ENCODE results near the gene DDI2. TPM values are rescaled to one million over a fixed set of nuclear protein-coding genes. Genes with fewer than 3 reads are reported as not detected.

The DDI2 gene
- 26.3 TPM for total RNA-seq

GRCh38 chr1:15617173-15618076 is at the start of gene DDI2:
Gene DDI2 (plus strand): TSS chr1:15617458. CDS start chr1:15617671, 213 bp downstream.

GRCh38 chr1:15584489-15585363 is 32.5 kb upstream of the DDI2 start, which contains the start of gene AGMAT:
Gene AGMAT (minus strand): TSS chr1:15585051. CDS start chr1:15584967, 84 bp downstream.

GRCh38 chr1:15684042-15684461 is 66.8 kb downstream of the DDI2 start, which contains the start of gene PLEKHM2:
Gene PLEKHM2 (plus strand): TSS chr1:15684320. CDS start chr1:15684559, 239 bp downstream.

Small RNA genes lying within 50 kb of the gene (small RNA-seq; reads per million reads assigned to genes)
- gene AL121992.2 (not detected), gene CD24P1 (not detected), gene RNU7-179P (not detected)

Other genes with a start within 250 kb of the DDI2 start
- 13.4 TPM for gene EFHD2, start 207.6 kb upstream of the DDI2 start, total RNA-seq
- not detected for gene CTRC, start 179.0 kb upstream of the DDI2 start, total RNA-seq
- gene CELA2A, start 160.7 kb upstream of the DDI2 start, total RNA-seq = not detected
- gene CELA2B, start 141.4 kb upstream of the DDI2 start, total RNA-seq = not detected
- 6.9 TPM for gene CASP9, start 93.2 kb upstream of the DDI2 start, total RNA-seq
- gene DNAJC16, start 90.6 kb upstream of the DDI2 start, total RNA-seq = 20.5 TPM
- 2.3 TPM for gene AGMAT, start 32.4 kb upstream of the DDI2 start, total RNA-seq
- 36.4 TPM for gene PLEKHM2, start 66.9 kb downstream of the DDI2 start, total RNA-seq
- gene SLC25A34, start 118.8 kb downstream of the DDI2 start, total RNA-seq = 0.23 TPM
- not detected for gene TMEM82, start 125.0 kb downstream of the DDI2 start, total RNA-seq
- 13.1 TPM for gene FBLIM1, start 141.3 kb downstream of the DDI2 start, total RNA-seq
- 2.8 TPM for gene UQCRHL, start 190.2 kb downstream of the DDI2 start, total RNA-seq
- 52.6 TPM for gene SPEN, start 230.2 kb downstream of the DDI2 start, total RNA-seq

Data from diencephalon (tissue), 1 donor.